Dermis microvascular lymphatic vessel endothelial cell (primary cell): ENCODE measurements around the gene CRYZ. TPM values are rescaled to one million over a fixed set of nuclear protein-coding genes. Genes with fewer than 3 reads are reported as not detected.
"Not testable (repeated sequence)": the region's sequence is repeated elsewhere in the genome, so short reads cannot be mapped to it uniquely, and the experiment has no call there.

Experiments
- DNase-seq, 2 donors: peaks; one replicate each; pipeline versions ENCODE4 v3.0.0 to v3.0.0-alpha.2; 2010; ENCODE audit warnings: low read depth in 2 of 2
- total RNA-seq: library from RNA; depleted of rRNA; stranded (reverse); fragments of >200 nt; gene quantifications from 2 replicates; pipeline ENCODE4 v1.2.1, GENCODE V29; 2014

Gene CRYZ
- 12.6 and 37.1 TPM in 2 replicates for total RNA-seq

DNA sequence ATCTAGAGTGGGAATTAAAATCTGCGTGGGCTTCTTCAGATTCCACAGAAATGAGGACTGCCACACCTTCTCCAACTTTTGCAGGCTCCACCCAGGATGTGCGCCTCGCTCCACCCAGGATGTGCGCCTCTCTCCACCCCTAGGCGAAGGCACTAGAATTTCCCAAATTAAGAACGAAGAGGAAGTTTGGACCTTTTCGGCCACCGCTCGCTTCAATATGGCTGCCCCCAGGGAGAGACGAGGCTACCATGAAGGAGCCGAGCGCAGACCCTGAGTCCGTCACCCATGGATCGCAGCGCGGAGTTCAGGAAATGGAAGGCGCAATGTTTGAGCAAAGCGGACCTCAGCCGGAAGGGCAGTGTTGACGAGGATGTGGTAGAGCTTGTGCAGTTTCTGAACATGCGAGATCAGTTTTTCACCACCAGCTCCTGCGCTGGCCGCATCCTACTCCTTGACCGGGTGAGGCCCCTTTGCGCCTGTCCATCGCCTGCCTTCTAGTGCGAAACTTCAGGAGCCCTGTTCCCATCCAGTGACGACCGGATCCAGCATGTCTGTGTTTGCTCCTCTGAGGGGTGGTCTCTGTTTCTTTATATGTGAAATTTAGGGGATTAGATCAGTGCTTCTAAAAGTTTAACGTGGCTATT, at the start of gene CRYZ, which contains the start of gene TYW3:
Gene CRYZ, minus strand, starts transcription at position 91 of the 644 bp plus-strand sequence. CDS start 8,229 bp downstream, outside the sequence.
Gene TYW3, plus strand, starts transcription at position 193 of the 644 bp plus-strand sequence. Its CDS starts 93 bp downstream, at position 286.
- DNase-seq = peak; percentile 77 to 88

DNA sequence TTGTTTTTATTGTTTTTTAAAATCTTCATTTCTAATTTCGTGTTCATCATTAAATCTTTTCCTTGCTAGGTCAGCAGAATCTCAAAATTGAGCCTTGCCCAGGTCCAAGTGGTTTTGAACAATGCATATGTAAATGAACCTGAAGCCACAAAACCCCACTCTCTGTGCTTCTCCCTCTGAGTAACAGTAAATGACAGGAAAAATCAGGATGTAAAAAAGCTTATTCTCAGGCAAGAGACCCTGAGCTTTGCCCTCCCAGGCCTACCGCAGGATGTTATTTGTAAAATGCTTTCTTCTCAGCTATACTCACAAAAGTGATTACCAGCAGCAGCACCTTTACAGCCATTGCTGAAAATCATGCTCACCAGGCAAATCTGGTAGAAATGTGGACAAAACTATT, 47.7 kb upstream of the CRYZ start:
- DNase-seq = no peak

GRCh38 chr1:74779750-74780149, 46.9 kb upstream of the CRYZ start:
- DNase-seq = no peak

GRCh38 chr1:74777525-74777924, 44.7 kb upstream of the CRYZ start:
- DNase-seq = no peak

GRCh38 chr1:74775735-74776134, 42.9 kb upstream of the CRYZ start:
- no peak for DNase-seq

- DNase-seq = no peak
Observed at GRCh38 chr1:74773582-74773981, 40.7 kb upstream of the CRYZ start.

GRCh38 chr1:74772945-74773344, 40.1 kb upstream of the CRYZ start:
- DNase-seq = no peak

DNA sequence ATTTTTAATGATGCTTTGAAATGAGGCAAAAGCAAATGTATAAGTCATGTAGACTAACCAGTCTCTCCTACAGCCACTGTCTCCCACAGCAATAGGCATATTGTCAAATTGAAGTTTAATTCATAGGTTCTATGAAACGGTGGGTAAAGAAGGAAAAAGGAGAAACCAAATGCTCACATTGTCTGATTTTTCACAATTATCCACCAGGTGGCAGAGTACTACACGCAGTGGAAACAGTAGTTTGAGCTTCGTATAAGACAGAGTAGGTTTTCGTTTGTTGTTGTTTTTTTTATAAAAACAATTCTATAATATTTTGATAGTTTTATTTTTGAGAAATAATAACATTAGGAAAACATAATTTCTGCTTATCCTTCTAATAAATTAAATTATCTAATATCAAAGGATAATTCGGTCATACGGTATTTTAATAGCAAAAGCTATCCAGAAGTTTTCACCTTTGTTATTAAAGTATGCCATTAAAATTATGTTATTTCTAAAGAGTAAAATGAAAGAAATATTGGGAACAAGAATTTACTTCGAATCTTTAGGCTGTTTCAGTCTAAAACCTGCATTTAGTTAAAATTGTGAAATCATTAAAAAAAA, 39.2 kb upstream of the CRYZ start:
- peak; percentile 41 to 56 for DNase-seq

- DNase-seq = peak in 1 of 2 donors; percentile 12
Observed at GRCh38 chr1:74767490-74767889, 34.6 kb upstream of the CRYZ start.

GRCh38 chr1:74766579-74766978, 33.7 kb upstream of the CRYZ start:
- no peak for DNase-seq

DNA sequence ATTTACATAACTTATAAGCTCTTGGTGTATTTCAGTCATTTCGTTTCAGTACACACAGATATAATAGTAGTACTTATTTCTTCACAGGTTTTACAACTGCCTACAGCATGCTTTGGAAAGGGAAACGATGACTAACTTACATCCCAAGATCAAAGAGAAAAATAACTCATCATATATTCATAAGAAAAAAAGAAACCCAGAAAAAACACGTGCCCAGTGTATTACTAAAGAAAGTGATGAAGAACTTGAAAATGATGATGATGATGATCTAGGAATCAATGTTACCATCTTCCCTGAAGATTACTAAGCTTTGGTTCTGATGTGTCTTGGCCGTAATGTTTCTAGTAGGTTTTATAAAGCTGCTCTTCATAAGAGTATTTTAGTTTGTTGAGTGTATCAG, 31.0 kb upstream of the CRYZ start:
- peak in 1 of 2 donors; percentile 1 for DNase-seq

- not testable (repeated sequence) for DNase-seq
Observed at GRCh38 chr1:74756650-74757049, 23.8 kb upstream of the CRYZ start.

GRCh38 chr1:74755475-74755874, 22.6 kb upstream of the CRYZ start:
- DNase-seq = no peak

DNA sequence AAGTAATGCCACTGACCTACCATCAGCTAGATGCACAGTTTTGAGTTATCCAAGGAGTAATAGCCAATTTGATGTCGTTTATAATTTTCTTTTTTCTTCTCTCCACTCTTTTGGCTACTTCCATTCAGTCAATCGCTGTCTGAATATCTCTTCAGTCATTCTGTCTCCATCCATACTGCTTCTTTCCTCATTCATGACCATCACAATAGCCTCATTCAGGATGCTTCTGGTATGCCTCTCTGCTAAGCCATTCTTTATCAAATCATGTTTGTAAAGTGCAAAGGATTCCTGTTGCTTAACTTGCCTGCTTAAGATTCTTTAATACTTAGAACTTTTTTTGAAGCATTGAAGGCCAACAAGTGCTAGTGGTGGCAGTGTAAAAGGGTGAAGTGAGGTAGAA, 20.3 kb upstream of the CRYZ start:
- DNase-seq = no peak

DNA sequence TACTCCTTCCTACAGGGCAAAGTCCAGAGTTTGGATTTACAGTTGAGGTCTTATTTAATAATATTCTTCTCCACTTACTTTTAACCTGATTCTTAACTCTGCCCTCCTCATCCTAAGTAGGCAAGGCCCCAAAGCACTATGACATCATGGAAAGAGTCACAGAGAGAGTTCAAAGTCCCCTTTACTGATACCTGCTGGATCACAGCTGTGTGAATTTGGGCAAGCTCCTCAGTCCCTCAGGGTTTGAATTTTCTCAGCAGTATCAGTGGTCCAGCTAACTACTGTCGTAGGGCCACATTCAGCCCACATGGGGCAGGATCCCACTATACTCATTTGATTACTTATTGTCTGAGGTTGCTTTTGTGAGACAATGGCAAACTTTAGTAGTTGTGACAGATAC, 16.1 kb upstream of the CRYZ start:
- DNase-seq = no peak

- DNase-seq = not testable (repeated sequence)
Observed at GRCh38 chr1:74745247-74745646, 12.4 kb upstream of the CRYZ start.

DNA sequence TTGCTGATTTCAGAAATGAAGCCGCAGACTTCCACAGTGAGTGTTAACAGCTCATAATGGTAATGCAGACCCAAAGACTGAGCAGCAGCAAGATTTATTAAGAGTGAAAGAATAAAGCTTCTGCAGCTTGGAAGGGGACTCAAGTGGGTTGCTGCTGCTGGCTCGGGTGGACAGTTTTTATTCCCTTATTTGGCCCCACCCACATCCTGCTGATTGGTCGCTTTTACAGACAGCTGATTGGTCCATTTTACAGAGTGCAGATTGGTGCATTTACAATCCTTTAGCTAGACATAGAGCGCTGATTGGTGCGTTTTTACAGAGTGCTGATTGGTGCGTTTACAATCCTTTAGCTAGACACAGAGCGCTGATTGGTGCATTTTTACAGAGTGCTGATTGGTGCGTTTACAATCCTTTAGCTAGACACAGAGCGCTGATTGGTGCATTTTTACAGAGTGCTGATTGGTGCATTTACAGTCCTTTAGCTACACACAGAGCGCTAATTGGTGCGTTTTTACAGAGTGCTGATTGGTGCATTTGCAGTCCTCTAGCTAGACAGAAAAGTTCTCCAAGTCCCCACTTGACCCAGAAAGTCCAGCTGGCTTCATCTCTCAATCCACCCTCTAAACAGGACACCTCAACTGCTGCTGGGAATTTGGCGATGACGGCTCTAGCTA, 7.6 kb upstream of the CRYZ start:
- DNase-seq = not testable (repeated sequence)

DNA sequence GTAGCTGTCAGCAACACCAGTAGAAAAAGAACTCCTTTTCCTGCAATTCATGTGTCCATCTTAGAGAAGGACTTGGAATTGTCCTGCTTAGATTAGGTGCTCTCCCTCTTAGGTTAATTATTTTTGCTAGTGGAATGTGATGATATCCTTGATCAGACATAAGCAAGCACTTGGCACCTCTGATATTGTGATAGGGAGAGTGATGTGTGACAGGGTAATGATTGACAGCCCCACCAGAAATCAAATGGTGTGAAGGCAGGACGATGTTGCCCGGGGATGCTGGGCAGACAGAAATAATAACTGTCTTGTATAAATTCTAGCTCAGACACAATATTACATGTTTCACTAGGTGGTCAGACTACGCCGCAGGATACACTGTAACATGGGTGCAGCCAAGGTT, 4.5 kb upstream of the CRYZ start:
- no peak for DNase-seq

- DNase-seq = peak; percentile 64 to 81
Observed at GRCh38 chr1:74733604-74734484, 994 bp upstream of the CRYZ start.

- not testable (repeated sequence) for DNase-seq
Observed at GRCh38 chr1:74732071-74732946, 541 bp downstream of the CRYZ start.
